Measurements from ENCODE around the gene MEGF11. TPM values are rescaled to one million over a fixed set of nuclear protein-coding genes. Genes with fewer than 3 reads are reported as not detected.

The MEGF11 gene
- total RNA-seq, 2 donors from 2014 or later = not detected

DNA sequence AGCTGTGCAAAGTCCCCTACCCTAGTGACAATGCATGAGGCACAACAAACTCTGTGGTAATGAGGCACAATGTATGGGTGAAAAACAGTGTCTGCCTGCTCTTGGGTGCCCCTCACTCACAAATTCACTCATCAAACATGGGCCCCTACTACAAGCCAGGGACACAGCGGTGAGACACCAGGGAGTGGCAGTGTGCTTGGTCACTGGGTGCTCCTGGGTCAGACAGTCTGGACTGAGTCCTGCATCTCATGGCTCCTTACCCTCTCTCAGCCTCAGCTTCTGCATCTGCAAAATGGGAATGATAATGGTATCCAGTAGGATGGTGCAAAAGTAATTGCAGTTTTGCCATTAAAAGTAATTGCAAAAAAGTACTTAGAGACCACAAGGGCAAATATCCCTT lies 184.7 kb downstream of the MEGF11 start:
- no peak for DNase-seq (ENCODE audit: low spot score)
- Histone ChIP-seq H3K4me3 (no peak overlapping the region), H3K27ac (no peak overlapping the region), H3K9me3 (no peaks in the 10 kb centered on the region), H3K27me3 (no peaks in the 10 kb centered on the region), H3K36me3 (no peaks in the 10 kb centered on the region), H3K4me1 (peaks cover 0 to 21% of the 10 kb centered on the region in 2 donors)
- TF ChIP-seq, protein P1, sequence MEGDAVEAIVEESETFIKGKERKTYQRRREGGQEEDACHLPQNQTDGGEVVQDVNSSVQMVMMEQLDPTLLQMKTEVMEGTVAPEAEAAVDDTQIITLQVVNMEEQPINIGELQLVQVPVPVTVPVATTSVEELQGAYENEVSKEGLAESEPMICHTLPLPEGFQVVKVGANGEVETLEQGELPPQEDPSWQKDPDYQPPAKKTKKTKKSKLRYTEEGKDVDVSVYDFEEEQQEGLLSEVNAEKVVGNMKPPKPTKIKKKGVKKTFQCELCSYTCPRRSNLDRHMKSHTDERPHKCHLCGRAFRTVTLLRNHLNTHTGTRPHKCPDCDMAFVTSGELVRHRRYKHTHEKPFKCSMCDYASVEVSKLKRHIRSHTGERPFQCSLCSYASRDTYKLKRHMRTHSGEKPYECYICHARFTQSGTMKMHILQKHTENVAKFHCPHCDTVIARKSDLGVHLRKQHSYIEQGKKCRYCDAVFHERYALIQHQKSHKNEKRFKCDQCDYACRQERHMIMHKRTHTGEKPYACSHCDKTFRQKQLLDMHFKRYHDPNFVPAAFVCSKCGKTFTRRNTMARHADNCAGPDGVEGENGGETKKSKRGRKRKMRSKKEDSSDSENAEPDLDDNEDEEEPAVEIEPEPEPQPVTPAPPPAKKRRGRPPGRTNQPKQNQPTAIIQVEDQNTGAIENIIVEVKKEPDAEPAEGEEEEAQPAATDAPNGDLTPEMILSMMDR (IDR thresholded peaks at IDR 0.05) = no peak

DNA sequence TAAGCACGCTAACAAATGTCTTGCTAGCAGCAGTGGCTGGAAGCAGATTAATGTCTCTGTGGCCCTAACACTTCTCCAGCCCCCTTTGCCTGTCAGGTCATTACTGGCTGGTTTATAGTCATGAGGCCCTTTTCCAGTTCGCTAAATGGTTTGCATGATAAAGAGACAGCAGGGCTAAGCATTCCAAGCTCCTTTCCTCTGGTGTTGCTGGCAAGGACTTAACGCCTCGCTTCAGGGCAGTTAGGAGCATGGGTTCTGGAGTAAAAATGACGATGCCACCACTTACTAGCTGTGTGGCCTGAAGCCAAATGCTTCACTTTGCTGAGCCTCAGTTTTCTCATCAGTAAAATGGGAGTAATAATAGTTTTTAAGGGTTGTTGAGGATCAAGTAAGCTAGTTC lies 185.9 kb downstream of the MEGF11 start:
- TF ChIP-seq, protein P1 (IDR thresholded peaks at IDR 0.05) = no peak
- H3K36me3 ChIP-seq = no peaks in the 10 kb centered on the region
- no peak overlapping the region for H3K4me3 ChIP-seq
- H3K27ac ChIP-seq = no peak overlapping the region
- H3K4me1 ChIP-seq = peaks cover 0 to 12% of the 10 kb centered on the region in 2 donors
- no peaks in the 10 kb centered on the region for H3K9me3 ChIP-seq
- H3K27me3 ChIP-seq = no peaks in the 10 kb centered on the region
- DNase-seq (ENCODE audit: low spot score) = no peak

DNA sequence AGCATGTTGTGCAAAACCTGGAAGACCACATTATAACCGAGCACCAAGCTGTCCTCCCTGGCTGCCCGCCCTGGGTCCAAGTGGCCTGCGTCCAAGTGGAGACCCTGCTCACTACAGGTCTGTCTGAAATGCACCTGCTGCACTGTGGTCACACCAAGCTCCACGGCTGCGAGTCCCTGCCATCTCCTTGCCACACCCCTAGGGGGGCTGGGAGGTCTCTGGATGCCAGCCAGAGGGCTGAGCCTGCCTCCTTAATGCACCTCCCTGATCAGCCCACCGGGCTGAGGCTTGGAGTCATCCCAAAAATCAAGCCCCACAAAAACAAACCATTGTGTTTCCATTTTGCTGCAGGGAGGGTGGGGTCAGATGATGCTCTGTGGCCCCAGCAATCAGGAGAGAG lies 187.1 kb downstream of the MEGF11 start:
- TF ChIP-seq, protein P1 (IDR thresholded peaks at IDR 0.05) = no peak
- Histone ChIP-seq H3K27ac (no peak overlapping the region), H3K4me1 (peaks cover 0 to 7% of the 10 kb centered on the region in 2 donors), H3K36me3 (no peaks in the 10 kb centered on the region), H3K27me3 (no peaks in the 10 kb centered on the region), H3K9me3 (peaks cover 0 to 8% of the 10 kb centered on the region in 2 donors), H3K4me3 (no peak overlapping the region)
- DNase-seq (ENCODE audit: low spot score) = no peak

DNA sequence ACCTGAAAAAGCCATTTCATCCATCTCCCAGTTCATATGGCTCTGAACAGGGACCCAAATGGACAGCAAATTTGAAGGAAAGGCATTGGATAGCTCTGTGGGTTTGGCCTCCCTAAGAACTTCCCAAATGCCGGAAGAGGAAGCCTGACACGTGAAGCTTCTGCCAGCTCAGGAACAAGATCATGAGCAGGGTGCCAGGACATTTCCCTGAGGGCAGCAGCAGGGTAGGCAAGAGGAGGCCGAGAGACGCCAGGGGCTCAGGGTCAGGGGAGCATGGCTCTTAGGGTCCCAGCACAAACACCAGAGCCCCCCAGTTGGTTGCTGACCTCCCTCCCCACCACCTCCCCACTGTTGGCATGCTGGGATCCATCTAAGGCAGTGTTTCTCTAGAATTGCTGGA lies 187.5 kb downstream of the MEGF11 start:
- Histone ChIP-seq H3K36me3 (no peaks in the 10 kb centered on the region), H3K4me1 (peaks cover 0 to 7% of the 10 kb centered on the region in 2 donors), H3K27me3 (no peaks in the 10 kb centered on the region), H3K9me3 (peaks cover 0 to 8% of the 10 kb centered on the region in 2 donors), H3K27ac (no peak overlapping the region), H3K4me3 (no peak overlapping the region)
- TF ChIP-seq, protein P1 (IDR thresholded peaks at IDR 0.05) = no peak
- no peak for DNase-seq (ENCODE audit: low spot score)

DNA sequence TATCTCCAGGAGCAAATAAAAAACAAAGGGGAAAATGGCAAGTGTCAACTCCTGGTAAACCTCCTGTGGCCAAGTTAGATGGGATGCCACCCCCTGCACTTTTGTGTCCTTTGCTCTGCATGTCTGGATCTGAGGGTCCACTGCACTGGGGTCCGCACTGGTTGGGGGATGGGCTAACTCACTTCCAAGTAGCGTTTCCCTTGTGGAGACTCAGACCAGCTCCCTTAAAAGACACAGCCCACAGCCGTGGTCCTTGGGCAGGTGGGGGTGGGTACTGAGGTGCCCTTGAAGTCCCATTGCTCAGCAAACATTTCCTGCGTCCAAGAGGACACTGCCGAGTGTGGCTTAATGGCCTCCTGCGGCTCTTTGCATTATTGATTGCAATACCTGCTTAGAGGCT lies 188.2 kb downstream of the MEGF11 start:
- Histone ChIP-seq H3K27me3 (no peaks in the 10 kb centered on the region), H3K4me1 (peaks cover 0 to 7% of the 10 kb centered on the region in 2 donors), H3K4me3 (no peak overlapping the region), H3K36me3 (no peaks in the 10 kb centered on the region), H3K27ac (no peak overlapping the region), H3K9me3 (peaks cover 0 to 8% of the 10 kb centered on the region in 2 donors)
- no peak for DNase-seq (ENCODE audit: low spot score)
- TF ChIP-seq, protein P1 (IDR thresholded peaks at IDR 0.05) = no peak

DNA sequence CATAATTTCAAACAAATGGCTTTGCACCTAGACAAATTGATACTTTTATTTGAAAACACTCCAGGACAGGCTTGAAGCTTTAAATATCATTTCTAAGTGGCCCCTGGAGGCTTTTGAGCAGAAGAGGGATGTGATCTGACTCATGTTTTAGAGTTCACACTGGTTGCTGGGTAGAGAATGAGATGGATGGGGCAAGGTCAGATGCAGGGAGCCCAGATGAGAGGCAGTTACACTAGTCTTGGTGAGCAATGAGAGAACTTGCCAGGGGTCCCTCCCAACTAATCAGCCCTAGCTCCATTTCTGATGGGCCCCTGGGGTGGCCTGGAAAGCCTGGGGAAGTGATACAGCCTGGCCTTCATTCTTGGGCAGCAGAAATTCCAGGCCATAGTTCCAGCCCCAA lies 190.4 kb downstream of the MEGF11 start:
- TF ChIP-seq, protein P1 (IDR thresholded peaks at IDR 0.05) = no peak
- Histone ChIP-seq H3K4me3 (no peak overlapping the region), H3K36me3 (no peaks in the 10 kb centered on the region), H3K9me3 (peaks cover 0 to 8% of the 10 kb centered on the region in 2 donors), H3K27me3 (no peaks in the 10 kb centered on the region), H3K4me1 (peaks cover 0 to 7% of the 10 kb centered on the region in 2 donors), H3K27ac (no peak overlapping the region)
- no peak for DNase-seq (ENCODE audit: low spot score)

All from right atrium auricular region (tissue), 2 donors.